Left forelimb (tissue), 1 donor: Measurements from ENCODE around the gene TMEM272.

ENCODE experiments used
- DNase-seq: peaks from one replicate; pipeline ENCODE4 v3.0.0-alpha.2; 2018; ENCODE audit warnings: low spot score

Gene TMEM272

DNA sequence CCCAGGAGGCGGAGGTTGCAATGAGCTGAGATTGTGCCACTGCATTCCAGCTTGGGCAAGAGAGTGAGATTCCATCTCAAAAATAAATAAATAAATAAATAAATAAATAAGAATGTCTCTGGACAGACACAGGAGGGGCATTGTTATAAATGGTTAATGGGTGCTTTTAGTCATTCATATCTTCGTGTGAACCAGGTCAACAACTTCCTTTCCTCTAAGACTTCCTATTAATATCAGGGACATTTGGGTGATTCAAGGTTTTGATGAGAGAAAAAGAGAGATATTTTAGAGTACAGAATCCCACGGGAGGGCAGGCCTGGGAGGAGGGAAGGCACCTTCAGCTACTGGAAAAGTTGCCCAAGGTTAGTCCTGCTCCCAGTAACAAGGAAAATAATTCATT is 64.9 kb downstream of the TMEM272 start:
- DNase-seq, result no peak

DNA sequence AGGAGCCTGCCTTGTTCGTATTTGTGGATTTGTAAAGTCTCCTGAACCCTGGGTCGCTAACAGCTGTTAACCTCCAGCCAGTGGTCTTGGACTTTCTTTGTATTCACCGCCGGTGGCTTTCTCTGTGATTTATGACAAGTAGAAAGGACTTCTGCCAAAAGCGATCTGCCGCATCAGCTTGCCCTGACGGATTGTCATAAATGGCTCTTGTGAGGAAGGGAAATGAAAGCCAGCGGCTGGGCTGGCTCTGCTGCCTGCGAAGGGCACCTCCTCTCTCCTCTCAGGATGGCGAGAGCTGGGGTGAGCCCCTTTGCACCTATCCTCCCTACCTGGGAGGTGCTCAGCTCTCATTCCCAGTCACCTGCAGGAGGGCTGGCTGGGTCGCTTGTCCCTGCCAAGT is 66.6 kb downstream of the TMEM272 start:
- no peak for DNase-seq

DNA sequence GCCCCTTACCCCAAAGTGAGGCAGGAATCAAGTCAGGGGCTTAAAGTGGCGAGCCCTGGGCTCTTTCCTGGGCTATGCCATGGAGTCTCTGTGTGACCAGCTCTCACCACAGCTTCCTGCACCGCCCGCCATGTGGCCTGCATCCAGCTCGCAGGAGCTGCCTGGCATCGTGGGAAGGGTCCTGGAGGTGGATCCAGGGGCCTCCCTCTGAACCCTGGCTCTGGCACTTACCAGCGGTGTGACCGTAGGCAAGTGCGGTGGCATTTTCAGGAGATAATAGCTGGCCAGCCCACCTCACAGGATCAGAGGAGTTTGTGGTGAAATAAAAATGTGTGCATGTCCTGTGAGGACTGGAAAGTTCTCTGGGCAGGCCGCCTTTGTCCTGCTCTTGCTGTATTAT is 67.1 kb downstream of the TMEM272 start:
- no peak for DNase-seq

DNA sequence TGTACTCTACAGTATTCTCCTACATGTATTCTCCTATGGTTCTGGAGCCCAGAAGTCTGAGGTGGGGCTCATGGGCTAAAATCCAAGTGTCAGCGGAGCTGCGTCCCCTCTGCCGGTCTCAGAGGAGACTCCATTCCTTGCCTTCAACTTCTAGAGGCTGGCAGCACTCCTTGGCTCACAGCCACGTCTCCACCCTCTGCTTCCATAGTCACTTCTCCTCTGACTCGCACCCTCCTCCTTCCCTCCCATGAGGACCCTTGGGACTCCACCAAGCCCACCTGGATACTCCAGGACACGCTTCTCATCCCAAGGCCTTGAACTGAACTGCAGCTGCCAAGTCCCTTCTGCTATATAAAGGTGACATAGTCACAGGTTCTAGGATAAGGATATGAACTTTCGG is 68.8 kb downstream of the TMEM272 start:
- DNase-seq, result no peak

DNA sequence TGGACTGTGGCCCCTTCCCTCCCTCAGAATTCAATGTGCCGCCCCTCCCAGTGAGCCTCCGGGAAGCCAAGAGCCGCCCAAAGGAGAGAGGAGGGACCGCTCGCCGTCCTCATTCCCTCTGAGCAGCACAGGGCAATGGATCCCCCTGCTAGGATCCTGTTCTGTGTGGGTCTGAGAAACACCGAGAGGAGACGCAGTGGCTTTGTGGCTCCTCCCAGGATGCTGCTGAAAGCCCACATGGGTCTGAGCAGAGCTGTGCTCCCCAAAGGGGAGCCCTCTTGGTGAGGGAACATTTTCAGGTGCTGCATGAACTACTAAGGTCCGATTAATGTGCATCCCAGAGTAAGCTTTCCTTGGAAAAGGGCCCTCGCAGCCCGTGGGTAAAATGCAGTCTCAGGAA is 71.5 kb downstream of the TMEM272 start:
- DNase-seq, result no peak

DNA sequence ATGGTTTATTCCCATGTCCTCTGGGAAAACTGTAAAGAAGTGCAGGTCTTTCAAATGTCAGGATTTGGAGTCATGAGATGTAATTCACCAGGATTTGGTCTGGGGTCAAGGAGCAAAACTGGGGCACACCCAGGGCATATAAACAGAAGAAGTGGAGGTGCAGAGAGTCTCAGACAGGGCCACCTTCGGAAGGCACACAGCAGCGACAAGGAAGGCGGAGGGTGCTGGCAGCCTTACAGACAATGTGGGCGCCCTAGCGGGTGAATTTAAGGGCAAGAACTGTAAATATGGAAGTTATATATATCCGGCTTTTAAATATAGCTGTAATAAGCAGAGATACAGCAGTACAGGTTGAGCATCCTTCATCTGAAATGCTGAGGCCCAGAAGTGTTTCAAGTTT is 72.2 kb downstream of the TMEM272 start:
- DNase-seq, result no peak

DNA sequence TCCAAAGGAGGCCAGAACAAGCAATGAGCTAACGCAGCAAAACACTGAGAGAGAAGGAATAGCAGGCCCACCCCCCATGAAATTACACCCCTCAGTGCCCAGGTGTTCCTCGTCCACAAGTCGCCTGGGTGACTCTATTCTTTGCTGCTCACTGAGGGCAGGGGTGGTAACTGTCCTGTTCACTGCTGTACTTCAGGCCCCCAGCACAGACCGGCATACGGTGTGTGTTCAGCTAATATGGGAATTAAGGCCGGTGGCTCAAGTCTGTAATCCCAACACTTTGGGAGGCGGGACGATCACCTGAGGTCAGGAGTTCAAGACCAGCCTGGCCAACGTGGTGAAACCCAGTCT is 72.9 kb downstream of the TMEM272 start:
- DNase-seq, result no peak

DNA sequence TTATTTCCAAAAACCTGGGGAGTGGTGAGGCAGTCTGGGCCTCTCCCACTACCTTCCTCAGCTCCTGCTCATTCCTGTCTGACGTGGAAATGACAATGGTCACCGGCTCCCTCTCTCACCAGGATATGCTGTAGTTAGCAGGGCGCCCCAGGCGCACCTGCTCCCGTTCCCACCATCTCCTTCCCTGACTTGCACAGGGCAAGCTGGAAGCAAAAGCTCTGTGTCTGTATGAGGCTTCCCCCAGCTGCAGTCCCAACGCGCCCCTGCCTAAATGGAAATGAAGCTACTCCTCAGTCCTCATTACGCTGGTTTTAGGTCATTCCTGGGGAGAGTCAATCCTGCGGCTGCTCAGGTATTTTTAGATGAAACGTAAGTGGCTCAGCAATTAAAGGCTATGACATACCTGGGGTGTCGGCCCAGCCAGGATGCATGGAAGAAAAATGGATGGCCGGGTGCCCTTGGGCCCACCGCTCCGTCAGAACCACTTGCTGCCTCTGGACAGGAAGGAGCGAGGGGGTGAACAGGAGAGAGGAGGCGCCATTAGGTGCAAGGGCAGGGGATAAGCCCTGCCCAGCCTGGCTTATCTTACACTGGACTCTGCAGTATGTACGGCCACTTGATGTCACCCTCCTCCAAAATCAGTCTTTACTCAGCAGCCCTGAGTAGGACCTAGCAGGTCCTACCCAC is 73.4 kb downstream of the TMEM272 start:
- no peak for DNase-seq

DNA sequence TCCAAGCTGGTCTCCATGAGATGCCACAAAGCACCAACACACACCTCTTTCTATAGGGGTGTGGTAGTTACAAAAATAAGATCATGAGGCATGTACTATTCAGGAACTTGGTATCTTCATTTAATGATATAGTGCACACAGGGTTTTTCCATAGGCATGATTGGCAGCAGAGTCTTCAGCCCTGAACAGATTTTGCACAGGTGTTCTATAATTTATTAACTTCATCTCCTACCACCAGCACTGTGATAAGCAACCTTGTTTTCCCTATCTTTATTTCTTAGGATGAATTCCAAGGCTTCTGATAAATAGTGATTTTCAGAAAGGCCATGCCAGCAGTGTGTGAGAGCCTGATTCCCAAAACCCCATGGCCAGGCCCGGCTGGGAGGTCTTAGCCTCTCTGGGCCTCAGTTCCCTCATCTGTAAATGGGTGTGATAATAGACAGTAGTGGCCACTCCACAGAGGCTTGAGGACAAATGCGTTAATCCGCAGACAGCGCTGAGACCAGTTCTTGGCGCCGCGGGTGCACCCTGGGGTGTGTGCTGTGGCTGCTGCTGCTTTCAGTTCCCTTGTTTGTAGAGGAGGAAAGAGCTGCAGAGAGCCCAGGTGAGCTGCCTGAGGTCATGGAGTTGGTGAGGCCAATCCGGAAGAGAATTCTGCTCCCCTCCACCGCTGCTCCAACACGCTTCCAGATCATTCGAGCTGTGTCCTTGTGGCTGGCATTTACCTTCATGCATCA is 74.1 kb downstream of the TMEM272 start:
- no peak for DNase-seq

DNA sequence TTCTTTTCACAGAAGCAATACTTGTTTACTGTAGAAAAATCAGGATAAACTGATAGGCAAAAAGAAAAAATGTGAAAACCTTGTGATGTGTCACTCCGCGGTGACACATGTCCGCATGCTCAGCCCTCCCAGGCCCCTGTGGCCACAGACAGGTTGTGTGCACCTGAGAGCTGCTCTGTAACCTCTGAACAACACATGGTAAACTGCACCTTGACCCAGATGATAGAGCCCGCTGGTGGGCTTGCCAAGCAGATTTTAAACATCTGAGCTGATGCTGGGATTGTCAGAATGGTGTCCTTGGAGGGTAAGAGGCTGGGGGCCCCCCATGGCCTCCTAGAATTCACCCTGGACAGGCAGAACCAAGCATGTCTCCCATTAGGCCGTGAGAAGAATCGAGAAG is 74.8 kb downstream of the TMEM272 start:
- no peak for DNase-seq

DNA sequence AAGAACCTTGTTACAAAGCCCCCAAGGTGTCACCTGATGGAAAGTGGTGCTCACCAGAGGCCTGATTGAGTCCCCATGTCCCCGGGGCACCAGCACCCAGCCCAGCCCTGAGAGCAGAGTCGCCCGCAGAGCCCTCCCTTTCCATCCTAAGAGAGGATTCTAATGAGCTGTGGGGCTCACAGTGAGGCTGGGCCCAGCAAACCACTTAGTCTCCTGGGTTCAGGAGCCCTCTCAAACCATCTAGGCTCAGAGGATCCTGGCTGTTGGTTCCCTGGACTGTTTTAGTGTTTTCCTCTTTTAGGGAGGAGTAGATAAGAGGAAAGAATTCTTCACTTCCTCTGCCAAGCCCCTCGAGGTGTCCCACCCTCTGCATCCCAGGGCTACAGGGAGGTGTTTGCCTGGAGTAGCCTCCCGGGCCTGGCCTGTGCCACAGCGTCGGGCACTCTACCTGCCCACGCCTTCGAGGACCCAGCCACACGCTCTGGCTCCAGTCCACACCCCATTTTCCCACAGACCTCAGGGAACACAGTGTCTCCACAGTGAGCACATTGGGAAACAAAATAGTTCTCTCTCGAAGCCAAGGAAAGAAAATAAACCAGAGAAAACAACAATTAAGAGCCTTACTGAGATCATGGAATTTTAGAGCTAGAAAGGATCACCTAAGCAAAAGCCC is 75.4 kb downstream of the TMEM272 start:
- no peak for DNase-seq

DNA sequence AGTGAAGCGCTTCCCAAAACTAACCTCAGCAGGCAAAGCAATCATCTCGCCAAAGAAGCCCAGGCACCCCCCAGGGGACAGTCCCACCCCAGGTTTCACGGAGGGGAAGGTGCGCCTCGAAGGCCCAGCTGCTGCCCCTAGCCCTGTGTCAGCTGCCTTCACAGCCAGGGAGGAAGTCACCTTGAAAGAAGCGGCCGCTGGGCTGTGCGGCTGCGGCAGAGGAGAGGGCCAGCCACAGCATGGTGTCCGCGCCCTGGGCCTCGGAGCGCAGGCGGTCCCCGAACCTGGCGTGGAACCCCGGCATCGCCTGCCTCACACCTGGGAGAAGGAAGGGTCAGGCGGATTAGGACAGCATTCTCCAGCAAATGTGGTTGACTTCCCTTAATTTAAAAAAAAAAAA is 76.0 kb downstream of the TMEM272 start:
- DNase-seq, result no peak

DNA sequence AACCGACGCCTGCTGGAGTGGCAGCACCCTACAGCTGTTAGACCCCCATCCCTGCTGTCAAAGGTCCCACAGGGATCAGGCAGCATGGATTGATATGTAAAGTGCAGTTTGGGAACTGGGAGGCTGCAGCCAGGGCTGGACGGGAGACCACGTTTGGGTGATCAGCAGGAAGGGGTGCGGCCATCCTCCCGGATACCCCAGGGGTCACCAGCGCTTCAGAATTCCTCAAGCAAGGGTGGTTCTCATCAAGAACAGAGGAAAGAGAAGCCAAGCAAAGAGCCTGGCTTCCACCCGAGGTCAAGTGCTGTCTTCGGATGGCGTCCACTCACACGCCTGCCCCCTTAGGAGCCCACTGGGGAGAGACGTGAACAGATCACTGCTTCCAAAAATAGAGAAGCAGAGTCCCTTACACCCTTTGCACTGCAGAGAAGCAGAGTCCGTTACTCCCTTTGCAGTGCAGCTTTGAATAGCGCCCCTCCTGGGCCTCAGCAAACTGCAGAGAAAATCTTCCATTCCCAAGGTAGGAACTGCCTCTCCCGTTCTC is 76.5 kb downstream of the TMEM272 start:
- DNase-seq, result no peak

DNA sequence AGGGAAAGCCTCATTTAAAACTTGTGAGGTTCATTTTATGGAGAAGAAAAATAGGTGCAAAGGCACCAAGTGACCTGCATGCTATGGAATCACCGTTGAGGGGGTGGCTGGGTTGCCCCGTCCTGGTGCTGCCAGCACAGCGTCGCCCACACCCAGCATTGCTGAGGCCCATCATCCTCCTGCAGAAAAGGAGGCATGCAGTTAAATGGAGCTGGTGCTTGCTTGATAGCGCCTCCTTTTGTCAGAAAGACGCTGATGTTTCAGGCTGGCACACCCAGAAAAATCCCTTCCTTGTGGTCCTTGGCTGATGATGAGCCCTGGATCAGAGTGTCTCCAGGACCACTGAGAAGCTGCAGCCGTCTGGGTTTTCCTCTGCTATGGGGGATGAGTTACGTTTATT is 77.9 kb downstream of the TMEM272 start:
- DNase-seq, result no peak

DNA sequence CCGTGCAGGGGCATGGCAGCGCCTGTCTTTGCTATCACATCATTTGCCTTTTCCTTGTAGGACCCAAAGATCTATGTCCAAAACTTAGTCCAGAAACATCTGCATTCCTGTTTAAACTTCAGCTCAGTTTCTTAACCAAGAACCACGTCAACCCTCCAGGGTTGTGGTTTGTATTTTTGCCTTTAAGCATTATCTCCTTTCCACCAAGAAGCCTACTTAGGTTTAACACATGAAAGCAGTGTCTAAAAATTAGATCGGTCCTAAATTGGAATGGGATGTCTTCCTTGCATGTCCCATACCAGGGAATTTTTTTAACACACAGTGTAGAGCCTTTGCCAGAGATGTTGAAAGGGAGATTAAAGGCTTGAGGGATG is 79.8 kb downstream of the TMEM272 start:
- DNase-seq, result no peak

DNA sequence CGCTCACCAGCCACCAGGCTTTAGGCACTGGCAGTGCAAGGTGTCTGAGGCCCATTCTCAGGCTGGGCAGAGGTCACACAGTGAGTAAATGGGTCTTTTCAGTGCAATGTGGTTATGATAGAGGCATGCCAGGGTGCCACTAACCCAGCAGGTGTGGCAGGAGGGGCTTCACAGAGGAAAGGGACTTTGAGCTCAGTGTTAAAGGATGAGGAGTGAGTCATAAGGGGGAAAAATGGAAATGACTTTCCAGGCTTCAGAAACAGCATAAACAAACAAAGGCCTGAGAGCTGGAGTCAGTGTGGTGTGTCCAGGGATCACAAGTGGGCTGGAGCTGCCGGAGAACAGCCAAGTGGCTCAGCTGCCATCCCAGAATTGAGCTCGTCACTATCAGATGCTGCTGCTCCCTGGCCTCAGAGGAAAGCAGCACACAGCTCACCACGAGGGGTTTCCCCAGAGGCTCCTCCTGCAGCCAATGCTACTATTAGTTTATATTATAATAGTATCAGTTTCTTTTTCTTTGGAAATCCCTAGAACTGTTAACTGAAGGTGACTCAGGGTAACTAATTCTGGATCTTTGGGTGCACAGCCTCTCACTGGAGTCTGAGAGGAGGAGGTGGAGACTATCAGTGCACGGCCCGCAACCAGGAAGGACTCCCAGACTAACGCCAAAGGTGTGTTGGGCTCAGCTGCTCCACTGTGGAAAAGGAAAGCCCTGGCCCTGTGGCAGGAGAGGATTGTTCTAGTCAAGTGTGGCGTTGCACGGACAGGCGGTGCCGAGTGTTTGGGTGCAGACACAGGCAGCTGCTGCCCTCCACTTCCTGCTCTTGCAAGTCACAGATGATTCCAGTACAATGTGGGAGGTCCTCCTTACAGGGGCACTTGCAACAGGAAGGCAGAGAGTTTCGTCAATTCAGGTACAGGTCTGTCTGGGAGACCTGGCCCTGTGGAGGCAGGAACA is 80.5 kb downstream of the TMEM272 start:
- DNase-seq, result no peak

DNA sequence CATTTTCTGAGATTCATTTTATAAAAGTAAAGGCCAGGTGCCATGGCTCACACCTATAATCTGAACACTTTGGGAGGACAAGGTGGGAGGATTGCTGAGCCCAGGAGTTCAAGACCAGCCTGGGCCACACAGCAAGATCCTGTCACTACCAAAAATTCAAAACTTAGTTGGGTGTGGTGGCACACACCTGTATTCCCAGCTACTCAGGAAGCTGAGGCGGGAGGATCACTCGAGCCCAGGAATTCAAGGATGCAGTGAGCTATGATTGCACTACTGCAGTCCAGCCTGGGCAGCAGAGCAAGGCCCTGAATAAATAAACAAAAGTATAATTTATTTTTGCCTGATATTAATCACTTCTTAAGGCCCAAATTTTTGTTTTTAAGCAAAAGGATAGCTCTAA is 81.5 kb downstream of the TMEM272 start:
- DNase-seq, result no peak
